Anterior cingulate cortex (tissue), 58 donors: Measurements from ENCODE around the gene ANKMY2.
"Not testable (repeated sequence)": the region's sequence is repeated elsewhere in the genome, so short reads cannot be mapped to it uniquely, and the experiment has no call there.

Experiments
- DNase-seq, 58 donors: peaks; one replicate each; lab custom pipeline; 2025; lab: John Stamatoyannopoulos, UW

Gene ANKMY2

GRCh38 chr7:16645593-16646471 is at the start of gene ANKMY2, which contains the start of gene BZW2:
Gene ANKMY2, minus strand, starts transcription at chr7:16645754. Its CDS starts 181 bp downstream, at chr7:16645573.
Gene BZW2, plus strand, starts transcription at chr7:16646181. Its CDS starts 19,263 bp downstream, at chr7:16665444.
- DNase-seq = peak; percentile 70 to 97 (median 90)

- no peak for DNase-seq
Observed at GRCh38 chr7:16694806-16695205, 49.3 kb upstream of the ANKMY2 start.

GRCh38 chr7:16693601-16694318 is 48.2 kb upstream of the ANKMY2 start:
- peak in 2 of 58 donors; percentile 3 to 12 for DNase-seq

- no peak for DNase-seq
Observed at GRCh38 chr7:16691241-16691640, 45.7 kb upstream of the ANKMY2 start.

GRCh38 chr7:16688249-16688648 is 42.7 kb upstream of the ANKMY2 start:
- DNase-seq = no peak

- no peak for DNase-seq
Observed at GRCh38 chr7:16685535-16685934, 40.0 kb upstream of the ANKMY2 start.

GRCh38 chr7:16684935-16685334 is 39.4 kb upstream of the ANKMY2 start:
- DNase-seq = no peak

- DNase-seq = not testable (repeated sequence)
Observed at GRCh38 chr7:16678645-16679566, 33.4 kb upstream of the ANKMY2 start.

- no peak for DNase-seq
Observed at GRCh38 chr7:16677978-16678494, 32.5 kb upstream of the ANKMY2 start.

- DNase-seq = no peak
Observed at GRCh38 chr7:16675277-16675676, 29.7 kb upstream of the ANKMY2 start.

- DNase-seq = no peak
Observed at GRCh38 chr7:16671811-16672210, 26.3 kb upstream of the ANKMY2 start.

- DNase-seq = no peak
Observed at GRCh38 chr7:16670731-16671344, 25.3 kb upstream of the ANKMY2 start.

GRCh38 chr7:16670021-16670420 is 24.5 kb upstream of the ANKMY2 start:
- no peak for DNase-seq

GRCh38 chr7:16669581-16669980 is 24.0 kb upstream of the ANKMY2 start:
- no peak for DNase-seq

GRCh38 chr7:16668978-16669377 is 23.4 kb upstream of the ANKMY2 start:
- no peak for DNase-seq

GRCh38 chr7:16668049-16668858 is 22.7 kb upstream of the ANKMY2 start:
- peak in 1 of 58 donors; percentile 5 for DNase-seq

- DNase-seq = no peak
Observed at GRCh38 chr7:16667355-16667754, 21.8 kb upstream of the ANKMY2 start.

- no peak for DNase-seq
Observed at GRCh38 chr7:16661924-16662323, 16.4 kb upstream of the ANKMY2 start.
